ENCODE measurements around the gene NSF. TPM values are rescaled to one million over a fixed set of nuclear protein-coding genes. Genes with fewer than 3 reads are reported as not detected.
A peak's percentile ranks its signal among the peaks of the same experiment; 100 is the strongest.
"Not testable (repeated sequence)": the region's sequence is repeated elsewhere in the genome, so short reads cannot be mapped to it uniquely, and the experiment has no call there.

Gene NSF
- total RNA-seq, 1 donor from 2014 or later: 21.9 TPM

DNA sequence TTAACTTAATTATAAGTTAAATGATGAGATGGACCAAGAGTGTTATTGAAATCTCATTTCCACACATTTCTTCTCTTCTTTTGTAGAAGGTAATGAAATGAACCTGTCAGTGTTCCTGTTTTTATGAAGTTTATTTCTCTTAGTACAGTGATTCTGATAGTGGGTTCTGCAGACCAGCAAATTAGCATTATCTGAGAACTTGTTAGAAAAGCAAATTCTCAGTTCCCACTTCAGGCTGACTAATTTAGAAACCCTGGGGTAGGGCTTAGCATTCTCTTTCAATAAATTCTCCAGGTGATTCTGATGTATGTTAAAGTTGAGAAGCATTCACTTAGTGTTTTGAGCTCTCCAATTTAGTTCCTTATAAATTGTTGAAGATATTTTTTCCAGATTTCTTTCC is 12.7 kb downstream of the NSF start:
- not testable (repeated sequence) for H3K4me3 ChIP-seq (ENCODE audit: low read depth, low read length); H3K36me3 ChIP-seq (ENCODE audit: control insufficient read depth, insufficient read depth, low read length); DNase-seq (ENCODE audit: low read depth); H3K27me3 ChIP-seq (ENCODE audit: control insufficient read depth, insufficient read depth, low read length); FAIRE-seq

DNA sequence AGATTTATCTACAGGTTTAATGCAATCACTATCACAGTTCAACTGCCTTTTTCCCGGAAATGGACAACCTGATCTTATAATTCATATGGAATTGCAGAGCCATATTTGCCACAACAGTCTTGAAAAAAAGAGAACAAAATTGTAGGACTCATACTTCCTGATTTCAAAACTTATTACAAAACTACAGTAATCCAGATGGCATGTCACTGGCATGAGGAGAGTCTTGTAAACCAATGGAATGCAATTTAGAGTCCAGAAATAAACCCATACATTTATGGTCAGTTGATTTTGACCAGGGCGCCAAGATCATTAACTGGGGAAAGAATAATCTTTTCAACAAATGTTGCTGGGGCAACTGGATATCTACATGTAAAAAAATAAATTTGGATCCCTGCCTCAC is 20.8 kb downstream of the NSF start:
- H3K4me3 ChIP-seq (ENCODE audit: low read depth, low read length); H3K27me3 ChIP-seq (ENCODE audit: control insufficient read depth, insufficient read depth, low read length); DNase-seq (ENCODE audit: low read depth); H3K36me3 ChIP-seq (ENCODE audit: control insufficient read depth, insufficient read depth, low read length): not testable (repeated sequence)
- peak; percentile 97 for FAIRE-seq

DNA sequence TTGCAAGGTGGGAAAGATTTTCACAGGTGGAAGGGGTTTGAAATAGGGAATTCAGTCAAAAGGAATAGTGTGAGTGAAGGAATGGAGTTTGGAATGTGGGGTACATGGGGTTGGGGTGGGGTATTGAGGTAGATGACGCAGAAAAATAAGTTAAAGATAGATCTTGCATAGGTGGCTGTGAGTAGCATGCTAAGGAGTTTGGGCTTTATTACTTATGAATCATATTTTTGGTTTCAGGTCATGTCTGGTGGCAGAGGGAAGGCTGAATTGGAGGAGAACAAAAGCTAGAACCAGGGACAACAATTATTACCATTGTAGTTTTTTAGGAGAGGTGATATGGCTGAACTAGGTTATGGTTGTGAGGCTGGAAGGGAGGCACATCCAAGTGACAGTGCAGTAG is 23.4 kb downstream of the NSF start:
- not testable (repeated sequence) for H3K36me3 ChIP-seq (ENCODE audit: control insufficient read depth, insufficient read depth, low read length); H3K27me3 ChIP-seq (ENCODE audit: control insufficient read depth, insufficient read depth, low read length); H3K4me3 ChIP-seq (ENCODE audit: low read depth, low read length); DNase-seq (ENCODE audit: low read depth)
- peak; percentile 85 for FAIRE-seq

DNA sequence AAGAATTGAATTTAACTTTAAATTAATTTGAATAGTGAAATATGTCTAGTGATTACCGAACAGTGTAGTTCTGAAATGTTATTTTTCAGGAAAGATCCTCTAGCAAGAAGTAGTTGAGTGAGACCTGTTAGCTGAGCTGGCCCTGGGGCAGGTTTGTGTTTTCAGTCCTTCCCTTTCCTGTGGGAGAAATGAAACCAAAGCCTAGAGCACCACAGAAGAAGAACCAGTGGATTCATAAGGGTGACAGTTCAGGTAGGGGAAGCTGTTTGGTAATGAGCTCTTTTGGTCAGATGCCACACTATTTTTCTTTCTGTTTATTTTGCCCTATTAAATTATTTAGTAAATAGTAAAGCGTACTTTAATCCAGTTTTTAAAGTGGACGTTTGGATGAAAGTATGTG is 26.7 kb downstream of the NSF start:
- peak; percentile 58 for FAIRE-seq
- H3K27me3 ChIP-seq (ENCODE audit: control insufficient read depth, insufficient read depth, low read length); H3K4me3 ChIP-seq (ENCODE audit: low read depth, low read length); H3K36me3 ChIP-seq (ENCODE audit: control insufficient read depth, insufficient read depth, low read length); DNase-seq (ENCODE audit: low read depth): not testable (repeated sequence)

DNA sequence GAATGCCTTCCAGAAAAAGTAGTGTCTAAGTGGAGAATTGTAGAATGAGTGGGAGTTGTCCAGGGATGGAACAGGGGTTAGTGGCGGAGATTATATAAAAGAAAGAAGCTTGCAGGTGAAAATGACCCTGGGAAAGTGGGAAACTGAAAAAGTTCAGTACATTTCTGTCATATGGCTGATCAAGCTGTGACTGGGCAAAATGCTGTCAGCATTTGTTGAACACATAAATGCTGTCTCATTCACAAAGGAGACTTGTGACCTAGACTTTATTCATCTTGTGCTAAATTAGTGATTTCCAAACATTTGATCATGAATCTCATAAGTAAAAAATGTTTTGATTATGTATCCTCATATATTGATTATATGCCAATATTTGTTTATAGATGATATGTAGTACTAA is 28.5 kb downstream of the NSF start:
- not testable (repeated sequence) for H3K36me3 ChIP-seq (ENCODE audit: control insufficient read depth, insufficient read depth, low read length); FAIRE-seq

DNA sequence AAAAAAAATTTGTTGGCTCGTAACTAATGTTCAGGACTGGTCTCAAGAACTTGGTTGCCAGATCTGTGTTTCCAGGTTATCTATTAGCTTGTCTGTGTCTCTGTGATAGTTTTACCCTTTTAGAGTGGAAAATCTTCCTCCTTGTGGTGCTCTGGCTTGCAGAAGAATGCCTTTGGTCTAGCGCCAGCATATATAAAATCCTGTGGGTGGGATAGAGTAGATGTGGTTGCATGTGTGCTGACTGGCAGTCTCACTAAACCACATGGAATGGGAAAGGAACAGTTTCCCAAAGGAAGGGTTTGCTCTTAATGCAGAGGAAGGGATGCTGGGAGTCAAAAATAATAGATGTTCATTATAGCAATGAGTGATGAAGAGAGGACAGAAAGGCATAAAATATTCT is 33.3 kb downstream of the NSF start:
- DNase-seq (ENCODE audit: low read depth); H3K4me3 ChIP-seq (ENCODE audit: low read depth, low read length); H3K27me3 ChIP-seq (ENCODE audit: control insufficient read depth, insufficient read depth, low read length); H3K36me3 ChIP-seq (ENCODE audit: control insufficient read depth, insufficient read depth, low read length): not testable (repeated sequence)
- peak; percentile 98 for FAIRE-seq

More for the DNA sequence above, 28.5 kb downstream of the NSF start:
- not testable (repeated sequence) for H3K4me3 ChIP-seq (ENCODE audit: low read depth, low read length); H3K27me3 ChIP-seq (ENCODE audit: control insufficient read depth, insufficient read depth, low read length); DNase-seq (ENCODE audit: low read depth)

DNA sequence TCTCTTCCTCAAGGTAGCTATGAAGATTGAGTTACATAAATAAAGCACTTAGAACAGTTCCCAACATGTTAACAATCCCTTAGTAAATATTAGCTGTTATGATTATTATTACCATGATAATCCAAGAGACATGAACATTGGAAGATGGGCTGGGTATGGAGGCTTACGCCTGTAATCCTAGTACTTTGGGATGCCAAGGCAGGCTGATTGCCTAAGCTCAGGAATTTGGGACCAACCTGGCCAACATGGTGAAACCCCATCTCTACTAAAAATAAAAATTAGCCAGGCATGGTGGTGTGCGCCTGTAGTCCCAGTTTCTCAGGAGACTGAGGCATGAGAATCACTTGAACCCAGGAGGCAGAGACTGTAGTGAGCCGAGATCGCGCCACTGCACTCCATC is 34.3 kb downstream of the NSF start:
- H3K27me3 ChIP-seq (ENCODE audit: control insufficient read depth, insufficient read depth, low read length); H3K36me3 ChIP-seq (ENCODE audit: control insufficient read depth, insufficient read depth, low read length); H3K4me3 ChIP-seq (ENCODE audit: low read depth, low read length); FAIRE-seq; DNase-seq (ENCODE audit: low read depth): not testable (repeated sequence)

DNA sequence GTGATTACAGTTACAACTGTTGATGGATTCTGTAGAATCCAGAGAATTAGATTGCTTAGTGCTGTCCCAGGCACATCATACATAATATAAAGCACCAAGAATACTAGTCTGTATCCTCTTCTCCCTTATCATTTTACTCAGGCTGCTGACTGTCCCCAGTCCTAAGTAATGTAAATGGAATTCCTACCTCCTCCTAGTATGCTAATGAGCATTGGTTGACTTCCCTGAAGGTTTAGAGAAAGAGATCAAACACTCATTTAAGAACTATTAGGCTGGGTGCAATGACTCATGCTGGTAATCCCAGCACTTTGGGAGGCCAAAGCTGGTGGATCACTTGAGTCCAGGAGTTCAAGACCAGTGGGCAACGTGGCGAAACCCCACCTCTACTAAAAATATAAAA is 37.0 kb downstream of the NSF start:
- not testable (repeated sequence) for H3K4me3 ChIP-seq (ENCODE audit: low read depth, low read length); H3K36me3 ChIP-seq (ENCODE audit: control insufficient read depth, insufficient read depth, low read length); H3K27me3 ChIP-seq (ENCODE audit: control insufficient read depth, insufficient read depth, low read length); DNase-seq (ENCODE audit: low read depth)
- peak; percentile 99 for FAIRE-seq

DNA sequence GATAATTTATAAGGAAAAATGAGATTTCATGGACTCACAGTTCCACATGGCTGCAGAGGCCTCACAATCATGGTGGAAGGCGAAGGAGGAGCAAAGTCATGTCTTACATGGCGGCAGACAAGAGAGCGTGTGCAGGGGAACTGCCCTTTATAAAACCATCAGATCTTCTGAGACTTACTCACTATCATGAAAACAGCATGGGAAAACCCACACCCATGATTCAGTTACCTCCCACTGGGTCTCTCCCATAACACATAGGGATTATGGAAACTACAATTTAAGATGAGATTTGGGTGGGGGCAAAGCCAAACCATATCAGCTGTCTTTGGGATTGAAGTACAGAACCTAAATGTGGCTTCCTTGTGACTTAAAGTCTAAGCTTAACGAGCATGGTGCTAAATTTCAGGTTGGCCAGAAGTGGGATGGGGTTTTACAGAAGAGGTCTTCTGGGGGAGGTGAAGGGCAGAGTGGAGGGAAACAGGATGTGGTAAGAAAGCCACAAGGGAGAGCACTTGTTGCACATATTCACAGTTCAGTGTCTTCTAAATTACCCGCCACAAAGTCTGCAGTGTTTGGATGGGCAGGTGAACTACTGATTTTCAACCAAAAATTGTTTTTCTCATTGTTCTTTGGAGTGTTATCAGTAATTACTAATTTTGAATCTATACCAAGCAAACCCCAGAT is 38.4 kb downstream of the NSF start:
- H3K27me3 ChIP-seq (ENCODE audit: control insufficient read depth, insufficient read depth, low read length); DNase-seq (ENCODE audit: low read depth); H3K36me3 ChIP-seq (ENCODE audit: control insufficient read depth, insufficient read depth, low read length); H3K4me3 ChIP-seq (ENCODE audit: low read depth, low read length): not testable (repeated sequence)
- FAIRE-seq: peak; percentile 83

DNA sequence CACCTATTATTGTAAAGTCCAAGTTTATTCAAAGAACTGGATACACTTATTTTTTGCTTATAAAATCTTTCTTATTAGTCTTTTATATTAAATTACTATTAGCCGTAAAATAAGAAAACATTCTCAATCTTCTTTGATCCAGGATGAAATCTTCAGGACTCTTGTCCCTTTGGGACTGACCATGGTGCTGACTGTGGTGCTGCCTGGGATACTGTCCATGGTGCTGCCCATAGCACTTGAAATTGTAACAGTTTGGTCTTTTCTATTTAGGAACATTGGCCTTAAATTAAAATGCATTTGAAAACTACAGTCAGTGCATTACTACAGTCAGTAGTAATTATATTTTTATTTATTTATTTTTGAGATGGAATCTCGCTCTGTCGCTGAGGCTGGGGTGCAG is 41.7 kb downstream of the NSF start:
- not testable (repeated sequence) for H3K36me3 ChIP-seq (ENCODE audit: control insufficient read depth, insufficient read depth, low read length); DNase-seq (ENCODE audit: low read depth); H3K27me3 ChIP-seq (ENCODE audit: control insufficient read depth, insufficient read depth, low read length); H3K4me3 ChIP-seq (ENCODE audit: low read depth, low read length)
- peak; percentile 40 for FAIRE-seq

DNA sequence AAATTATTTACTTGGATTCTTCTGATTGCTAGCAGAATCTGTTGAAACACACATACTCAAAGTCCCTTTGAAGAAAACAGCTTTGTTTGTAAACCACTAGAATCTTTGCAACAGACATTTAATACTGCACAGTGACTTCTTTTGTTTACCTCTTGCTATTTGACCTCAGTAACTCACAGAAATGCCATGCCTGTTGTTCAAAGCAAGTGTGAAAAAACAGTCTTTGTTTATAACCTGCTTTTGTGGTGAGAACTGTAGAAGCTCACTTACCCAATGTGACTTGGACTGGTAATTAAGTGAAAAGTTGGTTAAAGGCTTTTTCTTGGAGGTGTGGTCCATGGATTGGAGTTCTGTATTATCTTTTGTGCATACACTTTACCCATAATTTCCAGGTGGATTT is 44.4 kb downstream of the NSF start:
- H3K27me3 ChIP-seq (ENCODE audit: control insufficient read depth, insufficient read depth, low read length); DNase-seq (ENCODE audit: low read depth); H3K36me3 ChIP-seq (ENCODE audit: control insufficient read depth, insufficient read depth, low read length); H3K4me3 ChIP-seq (ENCODE audit: low read depth, low read length): not testable (repeated sequence)
- peak; percentile 96 for FAIRE-seq

DNA sequence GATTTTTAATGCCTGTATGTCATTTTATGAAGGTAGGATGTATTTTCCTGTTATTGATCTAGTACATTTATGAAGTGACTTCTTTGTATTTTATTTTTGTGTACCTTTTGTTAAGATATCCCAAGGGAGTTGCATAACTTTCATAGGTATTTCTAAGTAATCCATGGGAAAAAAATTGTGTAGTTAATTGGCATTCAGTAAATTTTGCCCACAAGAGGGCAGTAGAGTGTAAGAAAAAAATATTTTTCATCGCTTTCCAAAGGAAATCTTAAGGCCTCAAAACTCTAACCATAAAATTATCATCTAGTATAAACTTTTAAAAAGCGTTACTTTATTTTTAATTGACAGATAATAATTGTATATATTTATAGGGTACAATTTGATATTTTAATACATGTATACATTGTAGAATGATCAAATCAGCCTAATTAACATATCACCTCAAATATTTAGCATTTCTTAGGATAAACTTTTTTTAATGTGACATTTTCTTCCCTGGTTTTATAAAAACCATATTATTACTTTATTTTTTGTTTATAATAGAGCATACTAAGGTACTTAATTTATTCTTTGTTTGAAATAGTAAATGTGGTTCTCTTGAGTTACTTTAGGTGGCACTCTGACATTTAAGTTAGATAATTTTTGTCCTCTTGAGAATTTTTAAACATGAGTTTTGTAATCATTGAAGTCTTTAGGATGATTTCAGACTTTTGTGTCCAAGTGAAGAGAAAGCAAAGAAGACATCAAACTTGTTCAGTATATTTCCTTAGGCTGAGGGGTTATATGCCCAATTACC is 51.6 kb downstream of the NSF start:
- not testable (repeated sequence) for DNase-seq (ENCODE audit: low read depth); H3K36me3 ChIP-seq (ENCODE audit: control insufficient read depth, insufficient read depth, low read length); H3K27me3 ChIP-seq (ENCODE audit: control insufficient read depth, insufficient read depth, low read length); H3K4me3 ChIP-seq (ENCODE audit: low read depth, low read length); FAIRE-seq

DNA sequence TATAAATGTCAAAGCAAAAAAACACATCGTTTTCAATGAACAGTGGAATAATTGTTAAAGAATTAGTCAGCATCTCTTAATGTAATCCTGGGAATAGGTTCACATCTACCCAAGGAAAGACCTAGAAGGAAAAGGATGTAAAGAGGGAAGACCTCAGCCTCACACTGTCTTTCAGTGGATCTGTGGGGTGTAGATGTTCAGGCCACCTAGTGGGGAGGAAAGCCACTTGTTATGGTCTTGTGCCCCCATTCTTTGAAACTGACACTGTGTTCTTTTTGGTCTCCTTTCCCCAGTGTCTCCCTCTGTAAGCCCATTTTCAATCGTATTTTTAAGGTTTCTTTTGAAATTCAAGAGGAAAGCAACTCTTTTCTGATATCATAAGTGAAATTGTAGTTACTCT is 56.8 kb downstream of the NSF start:
- not testable (repeated sequence) for H3K4me3 ChIP-seq (ENCODE audit: low read depth, low read length); H3K36me3 ChIP-seq (ENCODE audit: control insufficient read depth, insufficient read depth, low read length); DNase-seq (ENCODE audit: low read depth); H3K27me3 ChIP-seq (ENCODE audit: control insufficient read depth, insufficient read depth, low read length)
- peak; percentile 99 for FAIRE-seq

DNA sequence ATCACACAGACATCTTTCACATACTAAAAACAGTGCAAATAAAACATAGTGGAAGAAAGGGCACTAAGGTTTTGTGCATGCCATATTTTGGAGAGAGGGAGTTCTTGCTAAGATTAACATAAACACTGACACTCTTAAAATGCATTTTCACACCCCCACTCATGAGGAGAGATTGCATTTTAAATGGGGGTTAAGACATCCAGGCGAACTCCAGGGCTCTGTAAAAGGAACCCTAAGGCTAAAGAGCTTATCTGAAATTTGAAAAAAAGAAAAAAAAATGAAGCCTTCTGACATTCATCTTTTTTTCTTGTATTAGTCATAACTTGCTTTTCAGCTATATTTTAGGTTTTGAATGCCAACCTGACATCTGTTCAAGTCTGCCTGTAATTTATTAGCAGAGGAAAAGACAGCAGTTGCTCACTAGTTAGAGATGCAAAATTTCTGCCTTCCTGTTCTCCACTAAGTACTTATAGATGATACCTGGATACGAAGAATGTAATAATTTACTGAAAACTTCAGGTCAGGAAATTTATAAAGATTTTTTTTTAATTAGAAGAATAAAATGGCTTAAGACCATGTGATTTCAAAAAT is 57.3 kb downstream of the NSF start:
- not testable (repeated sequence) for H3K4me3 ChIP-seq (ENCODE audit: low read depth, low read length); DNase-seq (ENCODE audit: low read depth); H3K36me3 ChIP-seq (ENCODE audit: control insufficient read depth, insufficient read depth, low read length); H3K27me3 ChIP-seq (ENCODE audit: control insufficient read depth, insufficient read depth, low read length); FAIRE-seq

DNA sequence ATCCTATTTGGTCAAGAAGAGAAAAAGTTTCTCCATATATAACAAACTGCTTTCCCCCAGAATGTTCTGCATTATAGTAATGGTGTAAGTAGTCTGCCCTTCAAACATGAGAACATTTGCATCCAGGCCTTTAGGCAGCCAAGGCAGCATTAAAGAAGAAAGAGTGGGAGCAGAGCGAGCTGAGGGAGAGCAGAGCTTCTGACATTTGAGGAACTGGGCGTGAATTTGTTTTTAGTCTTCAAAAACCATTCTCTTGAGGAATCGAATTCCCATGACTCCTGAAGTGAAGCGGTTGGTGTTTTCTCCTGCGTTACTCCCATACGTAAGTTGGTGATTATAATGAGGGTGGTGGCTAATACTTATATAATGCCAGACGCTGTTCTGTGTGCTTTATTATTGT is 58.8 kb downstream of the NSF start:
- H3K4me3 ChIP-seq (ENCODE audit: low read depth, low read length); H3K27me3 ChIP-seq (ENCODE audit: control insufficient read depth, insufficient read depth, low read length); DNase-seq (ENCODE audit: low read depth); H3K36me3 ChIP-seq (ENCODE audit: control insufficient read depth, insufficient read depth, low read length): not testable (repeated sequence)
- peak; percentile 32 for FAIRE-seq

Data from bronchial epithelial cell (primary cell).